Measurements from ENCODE around the gene PRKCA.

The PRKCA gene

DNA sequence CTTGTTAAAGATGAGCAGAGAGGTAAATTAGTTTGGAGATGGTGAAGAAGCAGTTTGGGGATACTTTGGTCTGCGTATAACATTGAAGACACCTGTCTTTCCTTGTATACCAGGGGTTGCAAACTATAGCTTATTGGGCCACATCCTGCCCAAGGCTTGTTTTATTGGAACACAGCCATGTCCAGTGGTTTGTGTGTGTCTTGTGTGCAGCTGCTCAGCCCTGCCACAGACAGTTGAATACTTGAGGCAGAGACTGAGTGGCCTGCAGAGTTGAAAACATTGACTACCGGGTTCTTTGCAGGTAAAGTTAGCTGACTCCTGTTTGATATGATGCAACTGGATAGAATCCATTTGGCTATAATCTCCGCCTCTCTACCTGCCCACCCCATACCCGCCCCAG lies 224.4 kb downstream of the PRKCA start:
- DNase-seq: no peak

DNA sequence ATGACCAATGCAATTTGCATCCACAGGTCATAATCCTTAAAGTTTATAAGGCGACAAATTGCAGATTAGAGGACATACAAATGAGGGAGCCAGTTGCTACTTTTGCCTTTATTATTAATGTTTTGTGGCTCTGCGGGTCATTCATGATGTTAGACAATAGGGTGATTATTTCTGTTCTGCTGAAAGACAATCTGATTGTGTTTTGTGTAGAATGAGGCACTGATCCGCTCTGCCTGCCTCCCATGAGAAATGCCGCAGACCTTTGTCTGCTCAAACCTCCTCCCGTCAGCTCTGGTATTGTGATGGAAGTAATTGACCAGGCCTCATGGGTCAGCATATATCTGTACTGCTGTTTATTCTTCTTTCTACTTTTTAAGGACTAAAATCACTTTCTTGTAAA lies 224.9 kb downstream of the PRKCA start:
- DNase-seq: no peak

DNA sequence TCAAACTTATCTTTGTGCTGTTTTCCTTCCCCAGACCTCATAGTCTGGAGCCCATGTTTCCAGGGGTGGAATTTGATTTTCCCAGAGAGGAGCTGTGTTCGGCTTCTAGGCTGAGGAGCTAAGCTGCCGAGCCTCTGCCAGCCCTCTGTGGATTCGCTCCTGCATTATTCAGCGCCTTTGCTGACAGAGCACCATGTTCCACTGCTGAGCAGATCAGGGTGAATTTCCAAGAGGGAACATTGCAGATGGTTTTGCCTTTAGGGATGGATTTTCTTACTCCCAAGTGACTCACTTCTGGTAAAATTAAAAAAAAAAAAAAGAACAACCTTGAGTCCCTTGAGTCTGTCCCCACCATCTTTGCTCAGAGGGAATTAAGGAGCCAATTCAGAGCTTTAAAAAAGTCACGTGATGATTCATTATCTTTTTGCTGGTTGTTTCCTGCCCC lies 229.5 kb downstream of the PRKCA start:
- DNase-seq: no peak

DNA sequence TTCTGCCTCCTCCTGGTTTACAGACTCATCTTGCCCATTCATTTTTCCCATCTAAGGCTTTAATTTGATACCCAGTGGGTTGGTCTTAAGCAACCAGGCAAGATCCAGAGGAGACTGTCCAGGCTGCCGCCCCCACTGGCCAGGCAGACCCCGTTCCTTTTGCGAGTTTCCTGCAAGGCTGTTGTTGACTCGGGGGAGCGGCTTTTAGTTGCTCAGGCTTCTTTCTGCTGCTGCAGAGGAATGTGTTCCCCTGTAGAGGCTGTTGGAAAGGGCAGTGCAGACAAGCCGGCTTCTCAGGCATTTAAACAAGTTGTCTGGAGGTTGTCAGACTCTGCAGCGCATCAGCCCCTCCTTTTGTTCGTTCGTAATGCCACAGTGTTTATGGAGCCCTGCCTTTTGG lies 231.2 kb downstream of the PRKCA start:
- no peak for DNase-seq

DNA sequence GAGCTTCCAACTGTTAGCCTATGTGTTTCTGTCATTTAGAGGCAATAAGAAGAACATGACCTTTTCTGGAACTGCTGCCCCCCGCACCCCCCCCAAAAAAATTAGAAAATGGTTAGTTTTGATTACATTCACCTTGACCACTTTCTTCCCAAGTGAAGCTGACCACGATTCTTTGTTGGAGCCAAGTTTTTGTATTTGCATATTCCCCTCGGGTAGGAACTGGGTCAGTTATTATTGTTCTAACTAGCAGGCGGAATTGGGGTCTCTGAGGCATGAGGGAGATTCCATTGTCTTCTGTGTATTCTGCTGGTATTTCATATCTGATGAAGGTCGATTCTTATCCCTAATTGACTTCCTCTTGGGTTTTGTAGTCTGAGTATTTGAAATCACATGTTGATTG lies 231.6 kb downstream of the PRKCA start:
- no peak for DNase-seq

DNA sequence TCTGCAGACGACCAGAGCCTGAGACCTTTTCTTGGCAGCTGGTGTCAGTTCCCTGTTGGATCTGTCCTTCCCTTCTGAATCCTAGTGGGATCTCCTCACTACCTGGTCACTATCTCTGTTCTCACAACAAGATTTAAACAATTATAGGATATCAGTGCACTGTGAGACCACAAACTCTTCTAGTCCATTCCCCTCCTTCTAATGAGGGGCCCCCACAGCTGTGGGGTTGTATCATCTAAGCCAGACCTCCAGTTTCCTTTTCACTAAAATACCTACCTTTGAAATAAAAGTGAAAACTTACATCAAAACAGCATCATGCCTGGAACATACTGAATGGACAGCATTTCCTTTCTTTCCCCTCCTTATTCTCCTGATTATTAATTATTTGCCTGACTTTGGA lies 233.2 kb downstream of the PRKCA start:
- DNase-seq: no peak

DNA sequence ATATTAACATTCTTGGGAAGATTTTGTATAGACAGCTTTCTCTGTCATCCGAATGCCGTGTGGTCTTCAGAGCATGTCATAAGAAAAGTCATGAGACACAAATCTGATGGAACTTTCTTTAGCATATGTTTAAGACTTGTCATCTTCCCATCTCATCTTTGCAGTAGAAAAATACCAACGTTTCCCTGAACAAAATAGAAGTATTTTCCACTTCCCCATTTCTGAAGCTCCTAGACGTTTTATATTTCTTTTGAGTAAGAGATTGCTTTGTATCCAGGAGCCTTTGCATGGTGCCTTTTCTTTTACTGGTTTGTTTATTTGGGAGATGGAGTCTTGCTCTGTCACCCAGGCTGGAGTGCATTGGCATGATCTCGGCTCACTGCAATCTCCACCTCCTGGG lies 235.1 kb downstream of the PRKCA start:
- DNase-seq: no peak

DNA sequence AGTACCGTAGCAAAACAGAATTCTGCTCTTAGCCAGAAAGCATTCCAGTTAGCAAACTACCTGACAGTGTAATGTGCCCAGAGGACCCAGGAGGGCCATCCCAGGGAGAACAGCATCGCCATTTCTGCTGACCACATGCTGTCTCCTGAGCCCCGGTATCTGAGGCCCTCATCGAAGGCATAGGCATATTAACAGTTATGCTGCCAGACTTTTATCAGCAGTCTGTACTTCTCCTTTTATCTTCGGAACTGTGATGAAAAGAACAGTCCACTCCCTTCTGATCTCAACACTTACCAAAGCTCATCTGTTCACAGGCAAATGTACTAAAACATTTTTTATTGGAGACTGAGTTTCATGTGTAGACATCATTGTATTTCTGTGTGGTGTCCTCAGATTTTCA lies 236.4 kb downstream of the PRKCA start:
- DNase-seq: no peak

DNA sequence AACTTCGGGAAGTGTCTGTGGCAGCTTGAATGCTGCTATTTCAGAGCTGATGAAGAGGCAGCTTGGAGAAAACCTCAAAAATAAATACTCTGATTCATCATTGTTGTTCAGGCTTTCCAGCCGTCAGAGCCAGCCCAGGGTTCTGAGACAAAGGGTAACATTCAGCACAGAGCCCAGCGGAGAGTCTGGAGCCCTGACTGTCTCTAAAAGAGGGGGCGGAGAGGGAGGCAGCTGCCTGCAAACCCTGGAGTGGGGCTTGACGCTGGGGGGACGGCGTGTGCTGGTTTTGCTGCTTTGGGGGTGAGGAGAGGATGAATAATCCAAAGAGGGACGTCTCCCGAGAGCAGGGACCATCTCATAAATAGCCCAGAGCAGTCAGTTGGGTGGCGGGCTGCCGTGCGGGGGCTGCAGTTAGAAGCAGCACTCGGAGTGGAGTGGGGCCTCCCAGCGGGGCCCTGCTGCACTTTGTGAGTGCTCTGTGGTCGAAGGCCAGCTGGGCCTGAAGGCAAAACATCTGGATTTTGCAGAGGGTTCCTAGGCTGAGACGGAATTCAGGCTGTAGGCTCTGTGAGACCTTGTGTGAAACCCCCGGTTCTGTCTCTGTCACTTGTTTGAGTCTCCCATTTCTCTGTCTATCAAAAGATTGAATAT lies 237.8 kb downstream of the PRKCA start:
- DNase-seq: no peak

DNA sequence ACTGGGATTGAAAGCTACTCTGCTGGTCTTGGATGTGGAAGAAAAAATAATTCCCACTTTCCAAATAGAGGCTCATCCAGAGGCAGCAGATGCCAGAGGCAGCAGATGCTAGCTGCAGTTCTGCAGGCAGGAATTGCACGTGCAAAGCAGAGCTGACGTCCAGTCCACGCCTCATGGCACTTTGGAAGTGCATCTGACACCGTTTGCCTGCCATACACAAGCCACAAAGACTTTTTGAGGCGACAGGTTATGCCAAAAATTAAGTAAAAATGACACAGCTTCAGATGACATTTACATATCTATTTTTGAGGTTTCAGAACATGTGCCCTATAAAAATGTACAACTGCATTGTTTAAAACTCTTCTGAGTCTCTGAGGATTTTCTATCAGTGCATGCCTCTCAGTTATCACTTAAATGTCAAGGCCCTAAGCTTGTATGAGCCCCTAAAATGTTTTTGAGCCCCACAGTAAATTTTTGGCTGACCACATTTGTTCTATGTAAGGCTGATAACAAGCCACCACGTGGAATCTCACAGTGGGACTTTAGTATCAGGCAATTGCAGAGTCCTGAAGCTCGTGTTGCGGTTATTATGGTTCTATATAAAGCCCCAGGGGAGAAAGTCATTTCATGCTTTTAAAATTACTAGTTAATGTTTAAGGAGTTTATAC lies 239.2 kb downstream of the PRKCA start:
- DNase-seq: no peak

DNA sequence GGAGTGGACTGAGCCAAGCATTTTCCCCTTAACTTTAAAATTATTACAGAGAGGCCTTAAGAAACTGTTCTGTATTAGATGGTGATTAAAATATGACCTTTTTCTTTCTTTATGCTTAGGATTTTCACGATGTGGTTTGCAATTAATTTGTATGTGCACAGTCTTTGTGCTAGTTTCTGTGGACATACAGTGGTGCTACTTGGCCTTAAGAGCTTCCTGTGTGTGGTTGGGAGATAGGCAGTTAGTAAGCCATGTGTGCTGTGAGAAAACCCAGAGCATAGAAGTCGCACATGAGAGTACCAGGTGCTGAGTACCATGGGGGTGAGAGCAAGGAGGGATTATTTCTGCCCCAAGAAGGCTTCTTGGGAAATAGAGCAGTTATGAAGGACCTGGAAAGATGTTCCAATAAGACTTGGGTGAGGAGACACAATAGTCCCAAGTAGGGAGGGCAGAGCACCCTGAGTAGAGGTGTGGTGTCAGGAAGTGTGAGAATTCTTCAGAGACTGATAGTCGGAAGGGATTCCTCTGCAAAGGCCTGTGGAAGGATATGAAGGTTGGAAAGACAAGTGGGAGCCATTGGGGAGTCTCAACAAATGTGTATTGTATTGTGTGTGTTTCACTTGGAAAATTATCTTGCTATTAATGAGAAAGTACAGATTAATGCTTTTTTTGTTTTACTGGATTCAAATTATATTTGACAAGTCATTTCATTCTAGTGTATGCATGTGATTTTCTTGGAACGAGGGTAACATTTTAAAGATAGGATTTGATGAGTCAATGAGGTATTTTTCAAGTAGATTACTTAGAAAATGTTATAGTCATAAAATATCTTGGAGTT lies 239.9 kb downstream of the PRKCA start:
- DNase-seq: no peak

DNA sequence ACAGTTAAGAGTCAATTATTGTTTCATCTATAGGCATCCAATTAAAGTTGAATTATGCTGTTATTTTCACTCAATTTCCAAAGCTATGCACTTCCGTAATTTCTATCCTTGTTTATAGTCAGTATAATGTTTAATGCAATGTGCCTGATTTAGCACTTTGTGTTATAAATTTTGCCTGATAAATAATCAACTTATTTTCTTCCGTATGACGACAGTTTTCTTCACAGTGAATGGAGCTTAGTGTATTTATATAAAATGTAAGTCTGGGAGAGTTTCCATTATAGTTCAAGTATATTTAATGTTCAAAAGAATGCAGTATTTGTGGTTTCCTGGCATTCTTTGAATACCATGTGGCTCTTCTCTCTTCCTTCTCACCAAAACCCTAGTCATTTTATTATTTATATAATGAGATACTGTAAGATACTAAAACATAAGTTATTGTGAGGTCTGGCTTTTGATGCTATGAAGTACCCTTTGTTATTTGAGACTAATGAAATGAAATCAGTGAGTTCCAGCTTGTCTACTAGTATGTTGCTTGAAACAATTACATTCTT lies 240.6 kb downstream of the PRKCA start:
- no peak for DNase-seq

DNA sequence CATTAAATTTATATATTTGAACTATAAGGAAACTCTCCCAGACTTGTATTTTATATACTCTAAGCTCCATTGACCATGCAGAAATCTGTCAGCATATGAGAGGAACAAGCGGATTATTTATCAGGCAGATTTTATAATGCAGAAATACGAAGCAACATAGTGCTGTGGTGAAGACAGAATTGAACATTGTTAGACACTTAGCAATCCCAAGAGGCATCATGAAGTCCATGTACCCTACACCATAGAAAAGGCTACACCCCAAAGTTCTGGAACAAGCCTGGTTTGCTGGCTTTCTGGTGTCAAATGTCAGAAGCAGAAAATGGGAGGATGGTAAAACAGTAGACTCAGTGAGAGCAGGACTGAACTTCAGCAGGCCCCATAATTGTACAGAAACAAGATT lies 241.1 kb downstream of the PRKCA start:
- no peak for DNase-seq

DNA sequence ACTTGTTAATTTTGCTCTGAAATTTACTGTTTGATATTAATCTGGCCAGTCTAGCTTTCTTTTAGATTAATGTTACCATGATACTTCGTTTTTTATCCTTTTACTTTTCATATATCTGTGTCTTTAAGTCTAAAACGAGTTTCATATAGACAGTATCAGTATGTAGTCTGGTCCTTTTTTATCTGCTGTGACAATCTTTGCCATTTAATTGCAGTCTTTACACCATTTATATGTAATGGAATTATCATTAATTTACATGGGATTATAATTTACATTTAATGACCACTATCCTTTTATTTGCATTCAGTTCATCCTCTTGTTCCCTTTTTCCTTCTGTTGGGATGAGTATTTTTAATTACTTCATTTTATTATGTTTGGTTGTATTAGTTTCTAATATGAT lies 243.5 kb downstream of the PRKCA start:
- no peak for DNase-seq

DNA sequence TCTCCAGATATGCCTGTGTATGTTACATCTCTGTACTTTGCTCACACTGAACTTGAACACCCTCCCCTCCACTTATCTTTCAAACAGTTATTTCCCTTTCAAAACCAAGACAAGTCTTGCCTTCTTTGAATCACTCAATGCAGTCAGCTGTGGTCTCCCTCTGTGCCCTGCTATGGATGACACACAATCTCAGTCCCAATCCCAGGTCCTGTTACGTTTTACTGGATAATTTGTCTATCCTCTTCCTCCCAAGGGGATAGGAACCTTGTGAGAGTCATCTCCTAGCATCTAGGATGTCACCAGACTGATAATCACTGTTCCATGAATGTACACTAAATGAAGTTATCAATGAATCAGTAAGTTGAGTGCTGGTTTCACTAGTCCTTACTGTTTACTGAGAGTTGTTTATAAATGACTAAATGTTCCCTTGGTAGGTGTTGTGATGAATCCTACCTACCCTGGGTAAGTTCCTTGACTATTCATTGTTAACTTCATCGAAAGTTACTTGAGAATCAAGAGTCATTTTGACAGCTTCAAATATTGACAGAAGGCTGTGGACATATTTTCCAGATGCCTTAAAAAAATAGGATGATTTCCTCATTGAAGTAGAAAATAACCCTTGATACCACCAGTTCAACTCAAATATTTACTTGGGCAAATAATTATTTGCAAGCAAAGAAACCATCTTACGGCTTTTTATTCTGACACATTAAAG lies 244.9 kb downstream of the PRKCA start:
- no peak for DNase-seq

DNA sequence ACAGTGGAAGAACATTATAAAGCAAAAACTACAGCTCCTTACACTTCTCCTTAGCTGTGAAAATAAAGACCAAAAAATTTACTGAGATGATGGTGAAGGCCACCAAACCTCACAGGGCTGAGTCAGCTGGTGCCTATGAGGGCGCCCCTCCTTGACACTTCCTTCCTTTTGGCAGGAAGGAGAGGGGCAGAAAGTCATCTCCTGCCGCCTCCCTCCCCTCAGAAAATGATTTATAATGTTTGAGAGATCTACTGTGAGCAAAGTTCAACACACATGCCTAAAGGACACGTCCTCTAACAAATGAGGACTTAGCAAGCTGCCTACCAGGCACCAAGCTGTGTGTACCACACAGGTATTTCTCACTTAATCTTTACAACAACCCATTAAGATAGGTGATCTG lies 245.7 kb downstream of the PRKCA start:
- DNase-seq: peak; percentile 6 to 13

DNA sequence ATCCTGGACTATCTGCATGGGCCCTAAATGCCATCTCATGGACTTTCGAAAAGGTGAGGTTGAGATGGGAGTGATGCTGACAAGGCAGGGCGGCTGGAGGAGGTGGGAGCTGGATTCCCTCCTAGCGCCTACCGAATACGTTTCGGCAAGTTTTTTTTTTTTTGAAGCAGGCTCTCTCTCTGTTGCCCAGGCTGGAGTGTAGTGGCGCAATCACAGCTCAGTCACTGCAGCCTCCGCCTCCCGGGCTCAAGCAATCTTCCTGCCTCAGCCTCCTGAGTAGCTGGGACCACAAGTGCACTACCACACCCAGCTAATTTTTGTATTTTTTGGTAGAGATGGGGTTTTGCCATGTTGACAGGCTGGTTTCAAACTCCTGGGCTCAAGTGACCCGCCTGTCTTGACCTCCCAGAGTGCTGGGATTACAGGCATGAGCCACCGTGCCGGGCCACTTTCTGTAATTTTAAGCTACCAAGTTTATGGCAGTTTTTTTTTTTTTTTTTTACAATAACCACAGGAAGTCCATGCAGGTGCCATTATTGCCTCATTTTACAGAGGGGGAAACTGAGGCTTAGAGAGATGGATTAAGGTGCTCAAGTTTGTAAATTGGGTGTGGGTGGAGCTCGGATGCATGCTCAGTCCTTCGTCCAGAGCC lies 246.4 kb downstream of the PRKCA start:
- no peak for DNase-seq

DNA sequence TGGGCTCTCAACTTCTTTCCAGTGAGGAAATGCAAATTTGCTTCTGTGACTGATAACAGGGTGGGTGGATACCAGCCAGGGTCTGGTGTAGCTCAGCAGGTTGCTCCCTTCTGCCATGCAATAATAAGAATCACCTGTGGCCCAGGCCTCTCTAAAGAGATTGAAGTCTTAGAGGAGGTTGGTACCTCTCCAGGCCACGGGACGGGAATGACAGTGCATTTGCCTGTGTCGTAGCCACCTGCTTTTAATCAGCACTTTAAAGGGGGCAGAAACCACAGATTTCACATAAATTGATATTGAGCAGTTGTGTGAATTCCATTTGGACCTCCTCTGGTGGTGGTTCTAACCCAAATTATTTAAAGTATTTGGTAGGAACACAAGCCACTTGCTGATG lies 246.9 kb downstream of the PRKCA start:
- no peak for DNase-seq

DNA sequence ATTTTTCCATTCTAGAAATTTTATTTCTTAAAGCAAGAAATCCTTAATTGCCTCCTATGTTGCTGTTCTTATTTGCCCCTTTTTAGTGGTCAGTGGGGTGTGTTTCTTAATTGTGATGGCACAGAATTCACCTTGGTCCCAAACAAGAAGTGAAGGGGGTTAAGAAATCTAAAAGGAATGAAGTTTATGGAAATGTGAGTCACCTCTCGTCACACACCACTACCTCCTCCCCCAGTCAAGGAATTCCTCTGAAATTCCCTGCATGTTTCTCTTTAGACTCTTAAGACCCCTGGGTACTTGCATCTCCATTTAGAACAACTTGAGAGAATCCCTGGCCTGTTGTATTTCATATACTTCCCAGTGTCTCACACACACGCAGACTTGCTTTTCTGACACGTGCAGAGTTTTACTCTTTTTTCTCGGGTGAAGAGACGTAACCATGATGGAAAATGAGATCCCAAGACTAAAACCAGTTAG lies 247.4 kb downstream of the PRKCA start:
- no peak for DNase-seq

DNA sequence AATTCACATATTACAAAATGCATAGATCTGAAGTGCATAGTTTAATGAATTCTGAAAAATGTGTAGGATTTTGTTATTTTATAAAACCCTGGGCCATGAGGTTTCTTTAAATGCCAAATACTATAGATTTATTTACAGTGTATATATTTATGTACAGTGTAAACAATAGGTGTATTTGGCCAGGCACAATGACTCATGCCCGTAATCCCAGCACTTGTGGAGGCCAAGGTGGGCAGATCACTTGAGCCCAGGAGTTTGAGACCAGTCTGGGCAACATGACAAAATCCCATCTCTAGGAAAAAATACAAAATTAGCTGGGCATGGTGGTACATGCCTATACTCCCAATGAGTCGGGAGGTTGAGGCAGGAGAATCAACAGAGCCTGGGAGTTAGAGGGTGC lies 249.4 kb downstream of the PRKCA start:
- DNase-seq: no peak

DNA sequence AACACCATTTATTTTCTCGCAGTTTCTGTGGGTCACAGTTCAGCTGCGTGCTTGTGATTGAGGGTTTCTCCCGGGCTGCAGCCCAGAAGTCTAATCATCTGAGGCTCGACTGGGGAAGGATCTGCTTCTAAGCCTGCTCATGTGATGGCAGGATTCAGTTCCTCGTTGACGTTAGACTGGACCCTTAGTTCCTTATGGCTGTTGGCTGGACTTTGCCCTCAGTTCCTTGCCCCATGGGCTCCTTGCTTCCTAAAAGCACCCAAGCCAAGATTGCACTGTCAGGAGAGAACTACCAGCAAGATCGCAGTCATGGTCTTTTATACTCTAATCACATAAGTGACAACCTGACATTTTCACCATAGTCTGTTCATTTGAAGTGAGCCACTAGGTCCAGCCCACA lies 250.0 kb downstream of the PRKCA start:
- no peak for DNase-seq

DNA sequence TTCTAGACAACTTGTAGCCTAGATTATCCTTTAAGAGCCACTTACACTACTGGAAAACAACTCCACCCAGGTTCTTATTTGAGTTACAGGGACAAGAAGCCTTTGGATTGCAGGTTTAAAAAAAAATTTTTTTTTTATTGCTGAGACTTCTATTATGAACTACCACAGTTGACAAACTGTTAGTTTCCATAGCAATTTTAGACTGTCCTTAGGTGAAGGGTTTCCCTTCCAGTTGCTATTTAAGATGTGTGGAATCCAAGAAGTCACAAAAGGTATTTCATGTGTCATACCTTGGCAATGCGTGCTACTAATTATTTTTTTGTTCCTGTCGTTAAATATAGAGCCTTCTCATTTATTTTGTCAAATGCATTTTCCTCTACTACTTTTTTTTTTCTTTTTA lies 253.2 kb downstream of the PRKCA start:
- DNase-seq: no peak
